HG02759 (cell line): ENCODE measurements around the gene ABHD16A.

Source experiments
- ATAC-seq: cut with Tn5 transposase; IDR thresholded peaks from one replicate; pipeline ENCODE4 v1.9.1; 2021; ENCODE audit warnings: mild to moderate bottlenecking, moderate library complexity; ENCODE audit not compliant: unreplicated experiment

ABHD16A gene

GRCh38 chr6:31642798-31643570 is 60.1 kb downstream of the ABHD16A start:
- no peak for ATAC-seq

DNA sequence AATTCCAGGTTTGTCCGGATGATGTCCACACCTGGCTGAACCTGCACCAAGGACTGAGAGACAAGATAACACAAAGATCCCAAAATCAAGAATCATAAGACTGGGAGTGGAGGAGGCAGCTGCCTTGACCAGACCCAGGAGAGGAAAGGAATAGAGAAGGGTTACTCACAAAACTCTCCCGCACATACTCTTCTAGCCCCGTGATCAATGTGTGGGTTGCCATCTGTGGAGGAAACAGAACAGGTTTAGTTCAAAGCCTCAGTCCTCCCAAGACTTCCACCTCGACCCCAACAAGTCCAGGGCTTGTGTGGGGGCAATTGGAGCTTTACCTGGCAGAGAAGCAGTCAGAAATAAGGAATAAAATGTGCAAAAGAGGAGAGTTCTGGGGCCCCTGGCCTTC is 61.8 kb downstream of the ABHD16A start:
- ATAC-seq: no peak

DNA sequence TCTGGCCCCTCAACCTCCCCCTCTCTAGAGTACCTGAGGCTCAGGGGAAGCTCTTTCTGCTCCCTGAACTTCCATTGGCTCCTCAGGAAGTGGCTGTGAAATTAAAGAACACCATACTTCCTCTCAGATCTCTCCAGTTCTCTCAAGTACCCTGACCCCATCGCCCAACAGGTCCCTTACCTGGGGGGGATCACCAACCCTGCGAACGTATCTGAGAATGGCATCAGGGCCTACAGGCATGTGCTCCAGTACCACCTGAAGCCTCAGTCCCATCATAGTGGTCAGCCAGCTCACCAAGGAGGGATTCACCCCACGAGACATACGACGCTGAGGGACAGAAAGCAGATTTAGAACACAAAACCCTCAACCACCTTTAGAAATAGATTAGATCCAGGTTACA is 62.5 kb downstream of the ABHD16A start:
- no peak for ATAC-seq

DNA sequence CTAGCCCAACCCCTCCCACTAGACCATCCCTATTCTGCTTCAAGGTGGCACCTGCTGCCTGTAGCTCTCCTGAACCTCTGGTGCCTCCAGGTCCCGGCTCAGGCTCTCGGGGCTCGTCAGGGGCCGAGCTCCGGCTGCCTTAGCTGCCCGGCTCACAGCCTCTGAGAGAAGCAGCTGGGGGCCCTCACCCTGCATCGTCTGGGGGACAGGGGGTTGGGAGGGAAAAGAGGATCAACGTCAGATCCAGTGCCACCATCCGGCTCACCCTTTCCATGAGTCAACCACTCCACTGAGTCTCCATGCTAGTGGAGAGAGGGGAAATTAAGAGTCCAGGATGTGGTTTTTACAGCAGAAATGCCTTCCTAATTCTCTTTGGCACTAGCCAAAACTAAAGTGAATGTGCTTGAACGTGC is 63.7 kb downstream of the ABHD16A start:
- ATAC-seq: no peak

DNA sequence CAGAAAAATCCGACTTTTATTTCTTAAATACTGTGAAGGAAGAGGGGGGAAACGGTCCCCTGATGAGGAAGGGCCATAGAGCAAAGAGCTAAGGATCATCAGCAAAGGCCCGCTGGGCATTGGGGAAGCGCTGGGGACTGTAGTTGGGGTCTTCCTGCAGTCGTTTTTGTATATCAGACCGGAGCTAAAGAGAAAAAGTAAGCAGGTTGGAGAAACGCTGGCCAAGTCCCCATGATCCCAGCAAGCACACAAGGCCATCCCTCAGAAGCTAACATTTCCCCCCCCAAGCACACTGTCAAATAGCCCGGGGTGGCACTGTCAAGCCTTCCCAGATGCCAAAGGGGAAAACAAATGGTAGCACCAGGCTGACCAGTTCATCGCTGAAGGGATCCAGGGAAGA is 64.1 kb downstream of the ABHD16A start:
- no peak for ATAC-seq
